ENCODE results near the gene HK1.

DNA sequence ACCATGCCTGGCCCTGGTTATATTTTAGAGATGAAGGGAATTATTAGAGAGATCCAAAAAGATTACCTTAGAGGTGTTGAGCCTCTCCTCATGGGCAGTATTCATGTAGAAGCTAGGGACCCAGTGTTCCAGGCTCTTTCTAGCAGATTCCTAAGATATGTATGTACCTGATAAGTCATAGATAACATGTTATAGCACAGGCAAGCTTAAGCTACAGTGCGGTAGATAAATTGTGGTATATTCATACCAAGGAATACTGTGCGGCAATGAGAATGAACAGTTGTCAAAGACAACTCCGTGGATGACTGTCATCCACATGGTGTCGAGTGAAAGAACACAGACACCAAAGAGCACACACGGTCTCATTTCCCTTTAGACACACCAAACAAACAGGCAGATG, 85.4 kb downstream of the HK1 start:
- TF ChIP-seq, protein P1, sequence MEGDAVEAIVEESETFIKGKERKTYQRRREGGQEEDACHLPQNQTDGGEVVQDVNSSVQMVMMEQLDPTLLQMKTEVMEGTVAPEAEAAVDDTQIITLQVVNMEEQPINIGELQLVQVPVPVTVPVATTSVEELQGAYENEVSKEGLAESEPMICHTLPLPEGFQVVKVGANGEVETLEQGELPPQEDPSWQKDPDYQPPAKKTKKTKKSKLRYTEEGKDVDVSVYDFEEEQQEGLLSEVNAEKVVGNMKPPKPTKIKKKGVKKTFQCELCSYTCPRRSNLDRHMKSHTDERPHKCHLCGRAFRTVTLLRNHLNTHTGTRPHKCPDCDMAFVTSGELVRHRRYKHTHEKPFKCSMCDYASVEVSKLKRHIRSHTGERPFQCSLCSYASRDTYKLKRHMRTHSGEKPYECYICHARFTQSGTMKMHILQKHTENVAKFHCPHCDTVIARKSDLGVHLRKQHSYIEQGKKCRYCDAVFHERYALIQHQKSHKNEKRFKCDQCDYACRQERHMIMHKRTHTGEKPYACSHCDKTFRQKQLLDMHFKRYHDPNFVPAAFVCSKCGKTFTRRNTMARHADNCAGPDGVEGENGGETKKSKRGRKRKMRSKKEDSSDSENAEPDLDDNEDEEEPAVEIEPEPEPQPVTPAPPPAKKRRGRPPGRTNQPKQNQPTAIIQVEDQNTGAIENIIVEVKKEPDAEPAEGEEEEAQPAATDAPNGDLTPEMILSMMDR (IDR thresholded peaks at IDR 0.05), result no peak
- TF ChIP-seq POLR2A (IDR thresholded peaks at IDR 0.05), result no peak

All from tibial nerve (tissue), 3 donors.